A375 (cell line): ENCODE results near the gene SGCB. TPM values are rescaled to one million over a fixed set of nuclear protein-coding genes. Genes with fewer than 3 reads are reported as not detected.

Experiments
- small RNA-seq: library from RNA; depleted of rRNA; stranded (forward); fragments of <200 nt; gene quantifications from one replicate; pipeline ENCODE3, GENCODE V24; 2014
- total RNA-seq: library from RNA; depleted of rRNA; stranded (reverse); fragments of >200 nt; shearing (Covaris generic); gene quantifications from 2 replicates; pipeline ENCODE4 v1.2.3, GENCODE V29; 2014; rRNA removed

Gene SGCB, protein sequence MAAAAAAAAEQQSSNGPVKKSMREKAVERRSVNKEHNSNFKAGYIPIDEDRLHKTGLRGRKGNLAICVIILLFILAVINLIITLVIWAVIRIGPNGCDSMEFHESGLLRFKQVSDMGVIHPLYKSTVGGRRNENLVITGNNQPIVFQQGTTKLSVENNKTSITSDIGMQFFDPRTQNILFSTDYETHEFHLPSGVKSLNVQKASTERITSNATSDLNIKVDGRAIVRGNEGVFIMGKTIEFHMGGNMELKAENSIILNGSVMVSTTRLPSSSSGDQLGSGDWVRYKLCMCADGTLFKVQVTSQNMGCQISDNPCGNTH
- 11.0 and 12.1 TPM in 2 replicates for total RNA-seq

DNA sequence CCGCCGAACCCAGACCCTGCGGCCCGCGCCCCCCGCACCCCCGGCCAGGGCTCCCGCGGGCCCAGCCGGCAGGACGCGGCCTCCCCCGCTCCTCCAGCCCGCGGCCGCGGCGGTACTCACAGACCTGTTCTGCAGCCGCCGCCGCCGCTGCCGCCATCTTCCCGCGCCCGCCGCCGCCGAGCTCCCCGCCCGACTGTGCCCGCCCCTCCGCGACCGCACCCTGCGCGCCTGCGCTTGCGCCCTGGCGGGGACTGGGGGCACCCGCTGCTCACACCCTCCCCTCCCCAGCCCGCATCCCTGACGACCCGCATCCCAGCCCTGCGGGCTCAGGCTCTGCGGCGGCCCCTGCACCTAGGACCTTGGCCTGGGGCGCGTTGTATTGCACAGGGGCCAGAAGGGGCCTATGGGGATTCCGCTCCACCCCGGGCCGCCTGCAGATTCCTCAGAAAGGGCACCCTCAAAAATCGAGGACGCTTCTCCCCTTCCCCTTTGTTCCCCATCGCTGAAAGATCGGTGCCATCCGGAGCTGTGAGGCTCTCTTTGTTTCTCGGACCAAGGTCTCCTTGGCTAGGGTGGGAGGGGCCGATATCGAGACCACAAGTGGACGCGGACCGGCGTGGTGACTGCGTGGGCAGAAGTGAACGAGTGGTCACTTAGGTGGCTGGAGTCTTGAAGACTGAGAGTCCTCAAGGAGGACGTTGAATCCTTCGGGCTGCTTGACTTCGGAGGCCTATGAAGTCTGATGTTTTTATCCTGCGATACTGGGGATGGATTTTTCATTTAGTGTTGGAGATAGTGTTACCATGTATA, at the start of gene SGCB:
Gene SGCB, minus strand, starts transcription at position 197 of the 810 bp plus-strand sequence. Its CDS starts 40 bp downstream, at position 157.

DNA sequence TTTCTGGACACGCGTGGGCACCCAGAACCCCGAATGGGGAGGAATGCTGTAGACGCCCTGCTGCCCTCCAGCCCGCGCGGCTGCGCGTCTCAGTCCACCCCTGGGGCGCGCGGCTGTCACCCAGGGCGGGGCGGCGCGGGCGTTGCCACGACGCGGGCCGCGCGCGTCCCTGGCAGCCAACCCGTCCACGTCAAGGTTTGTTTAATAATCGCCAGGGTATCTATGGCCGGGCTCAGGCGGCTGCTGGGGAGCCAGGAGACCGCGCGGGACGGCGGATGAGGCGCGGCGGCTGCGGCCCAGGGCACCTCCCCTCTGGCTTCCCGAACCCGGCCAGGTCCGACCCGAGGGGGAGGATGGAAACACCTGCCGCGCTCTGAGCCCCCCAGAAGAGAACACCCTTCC, 13.1 kb upstream of the SGCB start, which contains the start of gene SPATA18:
Gene SPATA18, plus strand, starts transcription at position 92 of the 402 bp plus-strand sequence. CDS start 401 bp downstream, outside the sequence.

DNA sequence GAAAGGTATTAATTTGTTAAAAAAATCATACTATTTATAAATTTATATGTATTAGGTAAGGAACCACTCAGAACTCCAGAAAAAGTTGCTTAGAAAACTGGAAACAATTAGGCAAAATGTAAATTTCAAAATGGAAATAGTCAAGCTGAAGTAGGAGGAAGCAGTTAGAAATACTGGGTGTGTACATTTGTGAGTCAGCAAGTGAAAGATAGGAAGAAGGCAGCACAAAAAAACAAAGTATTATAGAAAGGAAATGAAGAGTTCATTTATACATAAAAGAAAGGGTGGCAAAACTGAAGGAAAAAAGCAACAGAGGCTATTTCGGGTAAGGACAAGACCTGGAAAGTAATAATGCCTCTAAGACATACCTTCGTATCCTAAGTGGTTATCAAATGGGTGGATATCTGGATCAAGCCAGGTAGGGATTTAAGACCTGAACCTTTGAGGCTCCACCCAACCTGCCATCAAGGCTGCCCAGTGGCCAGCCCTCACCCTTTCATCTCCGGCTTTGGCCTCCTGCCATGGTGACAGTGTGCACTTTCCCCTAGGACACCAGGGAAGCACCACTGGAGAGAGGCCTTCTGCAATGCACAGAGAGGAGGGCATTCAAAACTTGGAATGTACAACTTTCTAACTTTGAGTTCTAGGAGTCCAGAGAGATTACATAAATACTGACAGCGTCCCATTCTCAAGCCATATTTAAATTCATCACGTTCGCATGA, 18.0 kb downstream of the SGCB start, which contains the start of gene LRRC66:
Gene LRRC66, minus strand, starts transcription at position 428 of the 722 bp plus-strand sequence. CDS start 2,750 bp downstream, outside the sequence.

Small RNAs within 50 kb of the gene (small RNA-seq; reads per million reads assigned to genes)
- not detected for gene AC104784.1

Other genes with a start within 250 kb of the SGCB start
- gene DCUN1D4, start 195.1 kb downstream of the SGCB start, total RNA-seq = 23.6 and 26.2 TPM in 2 replicates
- gene LRRC66, start 17.9 kb downstream of the SGCB start, total RNA-seq = 0.03 and 0.11 TPM in 2 replicates
- not detected in 2 replicates for gene SPATA18, start 13.0 kb upstream of the SGCB start, total RNA-seq